Stomach (tissue), 9 donors: ENCODE results near the gene STK39. TPM values are rescaled to one million over a fixed set of nuclear protein-coding genes. Genes with fewer than 3 reads are reported as not detected.

Source experiments
- DNase-seq, 2 donors: peaks; one replicate each; pipeline versions ENCODE4 v3.0.0 to v3.0.0-alpha.2; 2013 to 2019
- H3K27ac ChIP-seq, 5 donors: fragments of 200-600 bp in 4 of 5; sonication (generic) in 4 of 5; one replicate each; pipeline ENCODE4 v1.5.1; 2013 to 2019; ENCODE audit warnings: mild to moderate bottlenecking in 1 of 5, moderate library complexity in 1 of 5
- H3K27me3 ChIP-seq, 3 donors: fragments of 200-600 bp; sonication (generic); one replicate each; pipeline ENCODE4 v1.5.1; 2017 to 2019; ENCODE audit warnings: mixed run types in 1 of 3
- H3K36me3 ChIP-seq, 4 donors: fragments of 200-600 bp; sonication (generic); 1 replicate in 3 of 4; 2 replicates in 1 of 4; pipeline ENCODE4 v1.5.1; 2016 to 2019
- H3K4me1 ChIP-seq, 4 donors: fragments of 200-600 bp; sonication (generic); one replicate each; pipeline ENCODE4 v1.5.1; 2016 to 2019
- H3K4me3 ChIP-seq, 4 donors: fragments of 200-600 bp; sonication (generic) in 3 of 4; one replicate each; pipeline ENCODE4 v1.5.1; 2016 to 2019; ENCODE audit warnings: mild to moderate bottlenecking in 1 of 4
- H3K9me3 ChIP-seq, 4 donors: fragments of 200-600 bp; sonication (generic); one replicate each; pipeline ENCODE4 v1.5.1; 2016 to 2019
- CTCF ChIP-seq, 7 experiments: fragments of 450-650 bp in 4 of 7; fragments of 200-600 bp in 3 of 7; sonication (generic) in 3 of 7; IDR thresholded peaks; one replicate each; pipeline ENCODE4 v1.5.1; 2016 to 2019; ENCODE audit warnings: antibody characterized with exemption in 7 of 7, control low read depth in 2 of 7, mild to moderate bottlenecking in 1 of 7
- EP300 ChIP-seq: sonication (generic); formaldehyde crosslinking; IDR thresholded peaks from one replicate; pipeline ENCODE4 v1.6.1; 2017; ENCODE audit warnings: antibody characterized with exemption
- POLR2A ChIP-seq, 4 donors: fragments of 450-650 bp; IDR thresholded peaks; one replicate each; pipeline ENCODE4 v1.6.1; 2016; ENCODE audit warnings: antibody characterized with exemption in 4 of 4, control low read depth in 2 of 4, mild to moderate bottlenecking in 1 of 4, moderate library complexity in 1 of 4
- POLR2AphosphoS5 ChIP-seq, 3 donors: sonication (generic); formaldehyde crosslinking; IDR thresholded peaks; one replicate each; pipeline ENCODE4 v1.6.1; 2016; ENCODE audit warnings: antibody characterized with exemption in 3 of 3
- whole genome bisulfite sequencing, 5 donors: extraction: QIAGEN DNeasy Blood & Tissue Kit in 3 of 5; methylation state at CpG; one replicate each; pipeline versions ENCODE4 v1.1.5 to v1.1.7; 2013 to 2018; 5-methylcytosine and 5-hydroxymethylcytosine counted together
- intact Hi-C: fragments of 100-400 bp; cut with DNase I; formaldehyde crosslinking; loops from one replicate; pipeline ENCODE4 v1.15.1; 2023; ENCODE audit warnings: low total_unique reads
- polyA plus RNA-seq, 3 donors: library from polyadenylated mRNA; stranded (reverse); fragments of 200-250 nt; gene quantifications; one replicate each; pipeline ENCODE4 v1.2.3, GENCODE V29; 2013
- total RNA-seq, 5 donors: library from RNA; depleted of rRNA; stranded (reverse); fragments of >200 nt; gene quantifications; one replicate each; pipeline versions ENCODE4 v1.1.0 to v1.2.3, GENCODE V29; 2014 to 2016
- donor health status: healthy with polysubstance abuse.
- donor health status: Bipolar disorder and iron deficiency.
- donor health status: healthy.

The STK39 gene
- total and polyA plus RNA-seq, 8 donors = 18.3 to 60.7 (median 33.3) TPM

- no peaks in the 10 kb centered on the region for H3K27me3 ChIP-seq
- H3K4me3 ChIP-seq = no peak overlapping the region
- WGBS, 5 donors = 91 to 98% (median 92%) methylated on average over 3 of the region's 3 CpGs
- TF ChIP-seq POLR2A (IDR thresholded peaks at IDR 0.05) (no peak), EP300 (no peak), POLR2AphosphoS5 (IDR thresholded peaks at IDR 0.05) (no peak), CTCF (IDR thresholded peaks at IDR 0.05) (no peak)
- peaks cover 0 to 17% (median 6%) of the 10 kb centered on the region in 4 donors for H3K36me3 ChIP-seq
- H3K4me1 ChIP-seq = no peaks in the 10 kb centered on the region
- intact Hi-C loops = no loop called here
- H3K9me3 ChIP-seq = no peaks in the 10 kb centered on the region
- H3K27ac ChIP-seq = no peak overlapping the region
- no peak for DNase-seq
These were observed 151.2 kb downstream of the STK39 start for GRCh38 chr2:168096158-168096557.

GRCh38 chr2:168091986-168092385, 155.4 kb downstream of the STK39 start:
- TF ChIP-seq POLR2AphosphoS5 (IDR thresholded peaks at IDR 0.05) (no peak), POLR2A (IDR thresholded peaks at IDR 0.05) (no peak), EP300 (no peak), CTCF (IDR thresholded peaks at IDR 0.05) (no peak)
- intact Hi-C loops = no loop called here
- no peaks in the 10 kb centered on the region for H3K9me3 ChIP-seq

GRCh38 chr2:168090366-168091135, 156.8 kb downstream of the STK39 start:
- Histone ChIP-seq H3K4me1 (peaks cover 4 to 22% (median 8%) of the 10 kb centered on the region in 4 donors), H3K27me3 (no peaks in the 10 kb centered on the region), H3K4me3 (no peak overlapping the region), H3K9me3 (no peaks in the 10 kb centered on the region), H3K36me3 (peaks cover 0 to 3% (median 0%) of the 10 kb centered on the region in 4 donors), H3K27ac (no peak overlapping the region)
- no peak for TF ChIP-seq EP300
- no peak for TF ChIP-seq CTCF (IDR thresholded peaks at IDR 0.05)
- no peak for TF ChIP-seq POLR2AphosphoS5 (IDR thresholded peaks at IDR 0.05)
- TF ChIP-seq POLR2A (IDR thresholded peaks at IDR 0.05) = no peak
- no peak for DNase-seq
- 87 to 94% (median 91%) methylated on average over 8 of the region's 8 CpGs for WGBS, 5 donors
- intact Hi-C loops = no loop called here

More at GRCh38 chr2:168091986-168092385, 155.4 kb downstream of the STK39 start:
- Histone ChIP-seq H3K27ac (no peak overlapping the region), H3K4me1 (peaks cover 2 to 9% (median 6%) of the 10 kb centered on the region in 4 donors), H3K27me3 (no peaks in the 10 kb centered on the region), H3K4me3 (no peak overlapping the region), H3K36me3 (peaks cover 0 to 8% (median 2%) of the 10 kb centered on the region in 4 donors)
- no peak for DNase-seq
- 79 to 98% (median 88%) methylated on average over 2 of the region's 2 CpGs for WGBS, 5 donors

GRCh38 chr2:168089200-168089599, 158.2 kb downstream of the STK39 start:
- Histone ChIP-seq H3K4me1 (peaks cover 4 to 29% (median 8%) of the 10 kb centered on the region in 4 donors), H3K36me3 (peaks cover 0 to 3% (median 0%) of the 10 kb centered on the region in 4 donors), H3K27ac (no peak overlapping the region), H3K4me3 (no peak overlapping the region), H3K27me3 (no peaks in the 10 kb centered on the region), H3K9me3 (no peaks in the 10 kb centered on the region)
- WGBS, 5 donors = 76 to 95% (median 89%) methylated on average over 1 of the region's 1 CpG
- no peak for DNase-seq
- intact Hi-C loops = no loop called here
- no peak for TF ChIP-seq POLR2AphosphoS5 (IDR thresholded peaks at IDR 0.05)
- TF ChIP-seq POLR2A (IDR thresholded peaks at IDR 0.05) = no peak
- no peak for TF ChIP-seq CTCF (IDR thresholded peaks at IDR 0.05)
- TF ChIP-seq EP300 = no peak
